ENCODE data around the gene GLRX5. TPM values are rescaled to one million over a fixed set of nuclear protein-coding genes. Genes with fewer than 3 reads are reported as not detected.

Gene GLRX5
- total RNA-seq, 1 donor from 2014 or later, result 23.7 TPM

DNA sequence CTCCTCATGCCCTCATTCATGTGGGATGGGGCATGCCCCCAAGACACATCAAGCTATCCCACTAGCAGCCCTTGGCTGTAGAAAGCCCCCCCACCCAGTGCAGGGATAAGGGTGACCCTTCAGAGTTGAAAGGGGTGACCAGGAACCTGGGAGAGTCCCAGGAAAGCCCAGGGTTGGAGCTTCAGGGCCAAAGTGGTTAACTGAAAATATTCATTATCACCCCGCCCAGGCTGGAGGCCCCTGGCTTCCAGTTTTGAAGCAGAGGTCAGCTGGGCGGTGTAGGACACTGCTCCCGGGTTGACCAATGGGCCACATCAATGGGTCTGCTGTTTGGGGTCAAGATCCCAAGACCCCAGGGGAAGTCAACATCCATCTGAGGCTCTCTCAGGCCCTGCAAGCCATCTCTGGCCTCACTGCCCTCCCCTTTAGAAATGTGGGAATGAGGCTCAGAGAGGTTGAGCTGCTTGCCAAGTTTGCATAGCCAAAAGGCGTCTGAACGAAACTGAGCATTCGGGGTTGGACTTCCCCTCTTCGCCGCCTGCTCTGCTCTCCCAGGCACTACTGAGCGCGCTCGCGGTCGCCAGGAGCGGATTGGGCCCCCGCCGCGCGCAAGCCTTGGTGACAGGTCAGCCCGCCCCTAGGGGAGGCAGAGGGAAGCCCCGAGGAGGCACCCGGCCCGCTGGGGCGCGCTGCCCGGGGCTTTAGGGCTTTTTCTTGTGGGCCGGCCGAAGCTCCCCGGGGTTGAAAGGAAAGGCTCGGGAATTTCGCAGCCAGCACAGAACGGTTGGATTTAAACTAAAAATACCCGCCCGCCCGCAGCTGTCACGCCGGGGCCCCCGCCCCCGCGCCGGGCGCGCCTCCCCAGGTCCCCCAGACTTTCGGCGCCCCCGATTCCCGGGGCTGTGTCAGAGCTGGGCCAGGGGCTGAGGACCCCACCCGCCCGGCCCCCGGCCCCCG is 19.0 kb upstream of the GLRX5 start:
- intact Hi-C loops (cut with DNase I), result no loop called here

DNA sequence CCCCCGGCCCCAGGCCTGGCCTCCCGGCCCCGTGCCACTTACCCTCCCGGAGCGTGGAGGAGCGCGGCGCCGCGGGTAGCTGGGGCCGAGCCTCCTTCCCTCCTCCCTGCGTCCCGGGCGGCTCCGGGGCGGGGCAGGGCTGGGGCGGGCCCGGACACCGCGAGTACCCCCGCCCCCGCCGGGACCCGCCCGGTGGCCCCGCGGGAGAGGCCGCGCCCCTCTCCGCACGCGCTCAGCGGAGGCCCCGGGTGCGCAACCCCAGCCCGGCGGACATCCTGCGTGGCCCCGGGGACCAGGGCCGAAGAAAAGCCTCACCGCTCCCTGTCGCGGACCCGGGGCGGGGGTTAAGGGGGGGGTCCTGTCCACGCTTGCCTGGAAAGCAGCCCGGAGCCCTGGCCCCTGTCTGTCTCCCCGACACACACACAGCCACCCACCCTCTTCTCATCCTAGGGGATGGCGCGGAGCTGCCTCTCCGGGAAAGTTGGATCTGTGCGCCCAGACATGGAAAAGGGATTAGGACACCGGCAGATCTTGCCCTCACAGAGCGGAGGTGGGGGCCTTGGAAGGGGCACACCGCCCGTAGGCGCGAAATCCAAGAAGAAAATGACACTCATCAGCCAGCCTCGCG is 18.2 kb upstream of the GLRX5 start, which contains the start of gene SYNE3:
Gene SYNE3 (minus strand): TSS at position 97 of the 628 bp plus-strand sequence. CDS start 40,829 bp downstream, outside the sequence.
- Histone ChIP-seq H3K4me1 (peaks cover 78% of the 10 kb centered on the region), H3K27ac (peak within 1 kb of the TSS; percentile 80), H3K27me3 (ENCODE audit: low read depth) (no peaks in the 10 kb centered on the region), H3K4me3 (peak within 1 kb of the TSS; percentile 78), H3K36me3 (no peaks in the 10 kb centered on the region), H3K9me3 (no peaks in the 10 kb centered on the region)
- DNase-seq (peak; percentile 73), ATAC-seq (peak; percentile 85 to 87)
- intact Hi-C loops (cut with DNase I), result no loop called here
- TF ChIP-seq, protein P1, sequence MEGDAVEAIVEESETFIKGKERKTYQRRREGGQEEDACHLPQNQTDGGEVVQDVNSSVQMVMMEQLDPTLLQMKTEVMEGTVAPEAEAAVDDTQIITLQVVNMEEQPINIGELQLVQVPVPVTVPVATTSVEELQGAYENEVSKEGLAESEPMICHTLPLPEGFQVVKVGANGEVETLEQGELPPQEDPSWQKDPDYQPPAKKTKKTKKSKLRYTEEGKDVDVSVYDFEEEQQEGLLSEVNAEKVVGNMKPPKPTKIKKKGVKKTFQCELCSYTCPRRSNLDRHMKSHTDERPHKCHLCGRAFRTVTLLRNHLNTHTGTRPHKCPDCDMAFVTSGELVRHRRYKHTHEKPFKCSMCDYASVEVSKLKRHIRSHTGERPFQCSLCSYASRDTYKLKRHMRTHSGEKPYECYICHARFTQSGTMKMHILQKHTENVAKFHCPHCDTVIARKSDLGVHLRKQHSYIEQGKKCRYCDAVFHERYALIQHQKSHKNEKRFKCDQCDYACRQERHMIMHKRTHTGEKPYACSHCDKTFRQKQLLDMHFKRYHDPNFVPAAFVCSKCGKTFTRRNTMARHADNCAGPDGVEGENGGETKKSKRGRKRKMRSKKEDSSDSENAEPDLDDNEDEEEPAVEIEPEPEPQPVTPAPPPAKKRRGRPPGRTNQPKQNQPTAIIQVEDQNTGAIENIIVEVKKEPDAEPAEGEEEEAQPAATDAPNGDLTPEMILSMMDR (IDR thresholded peaks at IDR 0.05), result no peak

More for the DNA sequence above, 19.0 kb upstream of the GLRX5 start:
- Histone ChIP-seq H3K36me3 (no peaks in the 10 kb centered on the region), H3K27ac (peak overlapping the region; percentile 80), H3K27me3 (ENCODE audit: low read depth) (no peaks in the 10 kb centered on the region), H3K9me3 (no peaks in the 10 kb centered on the region), H3K4me3 (peak overlapping the region; percentile 78), H3K4me1 (peaks cover 73% of the 10 kb centered on the region)
- TF ChIP-seq, protein P1 (IDR thresholded peaks at IDR 0.05), result peak; percentile 48
- DNase-seq (peak; percentile 84), ATAC-seq (peak; percentile 85 to 88)

DNA sequence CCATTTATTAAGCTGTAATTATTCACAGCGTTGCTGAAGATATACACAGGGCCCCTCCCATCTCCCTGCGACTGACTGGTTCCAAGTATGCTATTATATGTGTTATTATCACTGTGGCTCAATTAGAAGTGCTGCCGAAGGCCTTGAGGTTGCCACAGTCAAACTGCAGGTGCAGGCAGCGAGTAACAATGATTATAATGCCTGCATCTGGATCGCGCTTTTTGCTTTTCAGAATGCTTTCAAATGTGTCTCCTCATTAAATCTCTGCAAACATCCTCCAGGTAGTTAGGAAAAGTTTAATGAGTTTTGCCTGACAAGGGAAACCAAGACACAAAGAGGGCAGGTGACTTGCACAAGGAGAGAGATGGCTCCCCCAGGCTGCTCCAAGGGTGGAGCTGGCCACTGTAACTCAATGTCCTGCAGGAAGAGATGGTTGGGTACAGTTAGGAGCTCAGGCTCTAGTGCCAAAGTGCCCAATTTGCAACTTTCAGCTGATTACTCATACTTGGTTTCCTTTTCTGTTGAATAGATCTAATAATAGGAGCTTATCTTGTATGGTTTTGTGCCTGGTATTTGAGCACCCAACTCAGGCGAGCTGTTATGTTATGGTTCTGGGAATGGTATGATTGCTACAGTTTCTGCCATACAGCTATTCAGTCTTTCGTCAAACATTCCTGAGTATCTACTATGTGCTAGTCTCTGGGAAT is 16.7 kb upstream of the GLRX5 start:
- TF ChIP-seq, protein P1 (IDR thresholded peaks at IDR 0.05), result no peak
- Histone ChIP-seq H3K4me1 (peaks cover 89% of the 10 kb centered on the region), H3K27ac (peak overlapping the region; percentile 80), H3K9me3 (no peaks in the 10 kb centered on the region), H3K4me3 (no peak overlapping the region), H3K36me3 (no peaks in the 10 kb centered on the region), H3K27me3 (ENCODE audit: low read depth) (no peaks in the 10 kb centered on the region)
- no peak for DNase-seq
- ATAC-seq, result no peak
- intact Hi-C loops (cut with DNase I), result no loop called here

DNA sequence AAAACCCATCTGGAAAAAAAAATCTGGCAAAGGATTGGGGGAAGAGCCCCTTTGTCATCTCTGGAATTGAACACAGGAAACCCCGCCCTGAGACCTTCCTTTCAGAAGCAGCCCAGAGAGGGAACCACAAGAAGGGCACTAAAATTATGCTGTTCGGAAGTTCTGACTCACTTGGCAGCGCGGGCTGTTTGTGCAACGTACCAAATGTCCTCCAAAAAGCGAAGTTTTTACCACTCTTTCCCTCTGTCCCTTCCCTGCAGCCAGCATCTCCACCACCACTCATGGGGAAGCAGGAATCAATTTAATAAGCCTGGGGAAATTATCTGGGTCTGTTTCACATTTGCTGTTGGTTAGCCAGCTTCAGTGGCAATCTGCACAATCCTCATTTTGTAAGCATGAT is 15.2 kb upstream of the GLRX5 start:
- Histone ChIP-seq H3K27ac (peak overlapping the region; percentile 80), H3K4me3 (peak overlapping the region; percentile 6)
- DNase-seq, result peak; percentile 73

More for the DNA sequence above, 15.2 kb upstream of the GLRX5 start:
- H3K9me3 ChIP-seq, result no peaks in the 10 kb centered on the region
- peak; percentile 22 to 24 for ATAC-seq
- intact Hi-C loops (cut with DNase I), result no loop called here
- TF ChIP-seq, protein P1 (IDR thresholded peaks at IDR 0.05), result no peak
- H3K4me1 ChIP-seq, result peaks cover 90% of the 10 kb centered on the region
- H3K36me3 ChIP-seq, result no peaks in the 10 kb centered on the region
- H3K27me3 ChIP-seq (ENCODE audit: low read depth), result no peaks in the 10 kb centered on the region

All from lower lobe of right lung (tissue), 2 donors.